ENCODE data around the gene MEN1. TPM values are rescaled to one million over a fixed set of nuclear protein-coding genes. Genes with fewer than 3 reads are reported as not detected.

MEN1 gene
- total and polyA plus RNA-seq, 9 of the 15 experiments (the other 6 are each of a cell fraction or from before 2014, with no cell fraction given): 3.4 to 57.2 (median 19.3) TPM

DNA sequence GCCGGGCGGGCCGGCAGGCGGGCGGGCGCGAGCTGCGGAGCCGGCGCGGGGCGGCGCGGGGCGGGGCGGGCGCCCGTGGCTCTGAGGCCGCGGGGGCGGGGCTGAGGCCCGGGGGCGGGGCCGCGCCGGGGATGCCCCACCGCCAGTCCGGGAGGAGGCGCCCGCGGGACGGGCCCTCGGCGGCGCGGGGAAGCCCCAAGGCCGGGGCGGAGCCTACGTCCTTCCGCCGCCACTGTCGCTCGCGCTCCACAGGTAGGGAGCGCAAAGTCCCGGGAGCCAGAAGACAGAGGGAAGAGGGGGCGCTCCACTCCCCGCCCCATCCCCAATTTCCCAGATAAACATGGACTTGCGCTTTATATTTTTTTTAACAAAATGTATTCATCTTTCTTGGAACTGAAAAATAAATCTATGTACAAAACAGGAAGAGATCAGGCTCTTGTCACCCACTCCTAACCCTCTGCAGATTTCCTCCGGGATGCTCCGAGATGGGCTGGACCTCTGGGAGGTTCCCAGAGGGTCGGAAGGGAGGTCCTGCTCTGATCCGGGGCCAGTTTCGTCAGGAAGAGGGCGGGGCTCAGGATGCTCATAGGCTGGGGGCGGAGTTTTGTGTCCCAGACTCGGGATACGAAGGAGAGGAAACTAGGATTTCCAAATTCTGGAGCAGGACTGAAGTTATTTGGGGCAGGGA, 7.0 kb downstream of the MEN1 start, which contains the start of gene MAP4K2 (continued):
- TF ChIP-seq CHD7 (IDR thresholded peaks at IDR 0.05; ENCODE audit: low read depth, low read length) (no peak), EP400 (IDR thresholded peaks at IDR 0.05) (peak; percentile 41), HDAC1 (IDR thresholded peaks at IDR 0.05) (no peak), OTX1 (CRISPR knock-in tag; IDR thresholded peaks at IDR 0.05) (no peak), ZFP30 (CRISPR knock-in tag; IDR thresholded peaks at IDR 0.05; ENCODE audit: borderline replicate concordance) (no peak), ZNF512 (tag; IDR thresholded peaks at IDR 0.05) (no peak), CTCF (IDR thresholded peaks at IDR 0.05 in 2 of 3, conservative IDR thresholded peaks at IDR 0.05 in 1 of 3; ENCODE audit: insufficient read depth in 2 of 3, low read depth in 1 of 3, low read length in 3 of 3) (peak; percentile 37 to 81 (median 55); a peak in 4 of 6 replicates), ZNF589 (CRISPR knock-in tag; IDR thresholded peaks at IDR 0.05; ENCODE audit: low read depth) (no peak), ZNF384 (IDR thresholded peaks at IDR 0.05; ENCODE audit: low read depth, low read length) (no peak), CHD1 (IDR thresholded peaks at IDR 0.05; ENCODE audit: low read length) (no peak), TBP (optimal IDR thresholded peaks at IDR 0.05; ENCODE audit: low read depth, low read length) (peak; percentile 16), RFX7 (CRISPR knock-in tag; IDR thresholded peaks at IDR 0.05) (no peak), PHTF2 (CRISPR knock-in tag; IDR thresholded peaks at IDR 0.05) (no peak)
